AG04449 (cell line): ENCODE measurements around the gene CX3CL1.

Experiments
- CTCF ChIA-PET: fragments of 350-600 bp; formaldehyde crosslinking; extraction: SDS; loops from one replicate; lab custom pipeline; 2021; ENCODE audit warnings: antibody characterized with exemption; lab: Yijun Ruan, JAX
- POLR2A ChIA-PET: fragments of 400-600, 350-600 bp; formaldehyde crosslinking; extraction: SDS; loops from one replicate; lab custom pipeline; 2020; ENCODE audit warnings: antibody characterized with exemption, inconsistent platforms; lab: Yijun Ruan, JAX
- DNase-seq: peaks from one replicate; pipeline ENCODE4 v3.0.0-alpha.2; 2010; ENCODE audit warnings: low read depth, low spot score
- H3K4me3 ChIP-seq: 2 replicates; pipeline ENCODE4 v1.5.1; 2011; ENCODE audit warnings: low read depth, mild to moderate bottlenecking, control low read depth, low read length
- TF ChIP-seq, protein P1 (sequence below): IDR thresholded peaks from one replicate; pipeline ENCODE4 v1.5.1; 2011; ENCODE audit warnings: mild to moderate bottlenecking, moderate library complexity, low read length, control low read depth, inconsistent platforms; ENCODE audit not compliant: insufficient read depth; ENCODE audit errors: missing control alignments

CX3CL1 gene

DNA sequence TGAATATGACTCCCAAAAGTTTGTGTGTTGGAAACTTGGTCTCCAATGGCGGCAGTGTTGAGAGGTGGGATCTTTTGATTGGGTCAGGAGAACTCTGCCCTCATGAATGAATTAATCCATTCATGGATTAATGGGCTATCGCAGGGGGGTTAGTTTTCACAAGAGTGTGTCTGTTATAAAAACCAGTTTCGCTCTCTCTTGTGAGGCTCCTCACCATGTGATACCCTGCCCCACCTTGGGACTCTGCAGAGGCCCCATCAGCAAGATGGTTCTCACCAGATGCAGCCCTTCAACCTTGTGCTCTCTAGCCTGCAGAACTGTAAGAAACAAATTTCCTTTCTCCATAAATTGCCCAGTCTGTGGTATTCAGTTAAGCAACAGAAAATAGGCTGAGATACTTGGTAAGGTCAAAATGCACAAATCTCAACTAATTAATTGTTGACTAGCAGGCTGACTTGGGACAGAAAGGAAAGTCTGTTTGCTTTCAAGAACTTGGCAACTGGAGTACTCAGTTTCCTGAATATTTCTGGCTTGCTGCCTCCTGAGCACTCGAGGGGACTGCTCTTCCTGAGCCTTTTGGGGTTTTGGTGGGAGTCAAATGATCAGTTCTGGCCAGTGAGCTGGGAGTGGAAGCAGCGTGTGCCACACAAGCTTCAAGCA is 18.5 kb downstream of the CX3CL1 start:
- TF ChIP-seq, protein P1, sequence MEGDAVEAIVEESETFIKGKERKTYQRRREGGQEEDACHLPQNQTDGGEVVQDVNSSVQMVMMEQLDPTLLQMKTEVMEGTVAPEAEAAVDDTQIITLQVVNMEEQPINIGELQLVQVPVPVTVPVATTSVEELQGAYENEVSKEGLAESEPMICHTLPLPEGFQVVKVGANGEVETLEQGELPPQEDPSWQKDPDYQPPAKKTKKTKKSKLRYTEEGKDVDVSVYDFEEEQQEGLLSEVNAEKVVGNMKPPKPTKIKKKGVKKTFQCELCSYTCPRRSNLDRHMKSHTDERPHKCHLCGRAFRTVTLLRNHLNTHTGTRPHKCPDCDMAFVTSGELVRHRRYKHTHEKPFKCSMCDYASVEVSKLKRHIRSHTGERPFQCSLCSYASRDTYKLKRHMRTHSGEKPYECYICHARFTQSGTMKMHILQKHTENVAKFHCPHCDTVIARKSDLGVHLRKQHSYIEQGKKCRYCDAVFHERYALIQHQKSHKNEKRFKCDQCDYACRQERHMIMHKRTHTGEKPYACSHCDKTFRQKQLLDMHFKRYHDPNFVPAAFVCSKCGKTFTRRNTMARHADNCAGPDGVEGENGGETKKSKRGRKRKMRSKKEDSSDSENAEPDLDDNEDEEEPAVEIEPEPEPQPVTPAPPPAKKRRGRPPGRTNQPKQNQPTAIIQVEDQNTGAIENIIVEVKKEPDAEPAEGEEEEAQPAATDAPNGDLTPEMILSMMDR: no peak
- ChIA-PET POLR2A (no interaction called here), CTCF (interaction anchor here (0.6 to 3.2 kb wide), 3 partner anchors 13 to 90 kb away, joined by 3 to 16 read pairs (median 4); no protein-coding TSS in a partner anchor)
- H3K4me3 ChIP-seq: no peak overlapping the region
- DNase-seq: no peak

DNA sequence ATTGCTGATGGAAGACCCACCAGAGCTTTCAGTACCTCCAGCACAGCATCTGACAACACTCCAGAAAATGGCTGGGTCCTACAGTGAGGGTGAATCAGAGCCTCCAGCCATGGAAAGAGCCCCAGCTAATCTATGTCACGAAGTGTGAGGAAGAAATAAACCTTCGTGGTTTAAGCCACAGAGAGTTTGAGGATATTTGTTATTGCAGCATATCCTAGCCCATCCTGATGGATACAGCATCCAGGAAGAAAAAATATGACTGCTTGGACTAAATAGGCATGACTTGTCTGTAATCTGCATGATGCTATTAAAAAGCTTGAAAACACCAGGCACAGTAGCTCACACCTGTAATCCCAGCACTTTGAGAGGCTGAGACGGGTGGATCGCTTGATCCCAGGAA is 19.0 kb downstream of the CX3CL1 start:
- no peak for DNase-seq
- H3K4me3 ChIP-seq: no peak overlapping the region
- CTCF ChIA-PET: interaction anchor here (3.2 kb wide), 1 partner anchor 26 kb away, joined by 16 read pairs; no protein-coding TSS in a partner anchor
- TF ChIP-seq, protein P1: no peak
- POLR2A ChIA-PET: no interaction called here

DNA sequence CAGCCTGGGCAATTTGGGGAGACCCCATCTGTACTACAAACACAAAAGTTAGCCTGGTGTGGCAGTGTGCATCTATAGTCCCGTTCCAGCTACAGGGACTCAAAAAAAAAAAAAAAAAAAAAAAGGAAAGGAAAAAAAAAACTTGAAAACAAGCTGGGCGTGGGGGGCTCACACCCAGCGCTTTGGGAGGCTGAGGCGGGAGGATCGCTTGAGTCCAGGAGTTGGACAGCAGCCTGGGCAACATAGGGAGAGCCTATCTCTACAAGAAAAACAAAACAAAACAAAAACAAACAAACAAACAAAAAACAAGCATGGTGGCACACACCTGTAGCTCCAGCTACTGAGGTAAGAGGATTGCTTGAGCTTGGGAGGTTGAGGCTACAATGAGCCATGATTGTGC is 19.4 kb downstream of the CX3CL1 start:
- POLR2A ChIA-PET: no interaction called here
- CTCF ChIA-PET: interaction anchor here (3.2 kb wide), 1 partner anchor 26 kb away, joined by 16 read pairs; no protein-coding TSS in a partner anchor
- no peak for DNase-seq
- no peak overlapping the region for H3K4me3 ChIP-seq
- TF ChIP-seq, protein P1: no peak

DNA sequence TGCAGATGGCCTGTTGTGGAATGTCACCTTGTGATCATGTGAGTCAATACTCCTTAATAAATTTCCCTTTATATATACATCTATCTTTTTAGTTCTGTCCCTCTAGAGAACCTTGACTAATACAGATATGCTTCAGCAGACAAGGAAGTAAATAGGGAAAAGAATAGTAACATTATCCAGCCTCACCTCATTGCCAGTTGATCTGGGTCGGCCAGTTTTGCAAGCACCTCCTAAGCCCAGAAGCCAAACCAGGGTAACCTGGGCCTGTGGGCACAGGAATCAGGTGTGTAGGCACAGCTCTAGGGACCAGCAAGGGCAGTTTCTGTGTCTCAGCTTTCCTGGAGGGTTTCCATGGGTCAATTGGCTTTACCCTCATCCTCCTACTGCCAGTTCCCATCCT is 20.4 kb downstream of the CX3CL1 start:
- TF ChIP-seq, protein P1: no peak
- ChIA-PET POLR2A (no interaction called here), CTCF (interaction anchor here (1.1 to 3.2 kb wide), 4 partner anchors 14 to 92 kb away, joined by 3 to 16 read pairs (median 9); no protein-coding TSS in a partner anchor)
- no peak overlapping the region for H3K4me3 ChIP-seq
- DNase-seq: no peak

DNA sequence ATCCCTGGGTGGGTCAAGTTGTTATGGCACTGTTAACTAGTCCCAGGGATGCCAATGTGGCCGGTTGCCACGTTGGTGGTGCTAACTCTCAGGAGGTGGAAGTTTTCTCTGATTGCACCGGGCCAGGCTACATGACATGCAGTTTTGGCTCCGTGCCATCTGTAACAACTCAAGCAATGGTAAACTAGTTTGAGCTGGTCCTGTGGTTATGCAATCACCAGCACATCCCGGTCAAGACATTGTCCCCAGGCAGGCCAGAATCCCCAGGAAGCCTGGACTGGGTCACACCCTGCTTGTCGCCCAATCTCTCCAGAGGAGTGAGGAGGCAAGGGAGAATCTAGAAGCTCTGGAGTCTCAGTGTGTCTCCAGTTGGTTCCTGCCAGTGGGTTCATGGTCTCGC is 22.2 kb downstream of the CX3CL1 start:
- POLR2A ChIA-PET: no interaction called here
- DNase-seq: no peak
- CTCF ChIA-PET: interaction anchor here (1.3 to 2.4 kb wide), 3 partner anchors 23 to 60 kb away, joined by 3 to 13 read pairs (median 8); no protein-coding TSS in a partner anchor
- no peak overlapping the region for H3K4me3 ChIP-seq
- TF ChIP-seq, protein P1: no peak

DNA sequence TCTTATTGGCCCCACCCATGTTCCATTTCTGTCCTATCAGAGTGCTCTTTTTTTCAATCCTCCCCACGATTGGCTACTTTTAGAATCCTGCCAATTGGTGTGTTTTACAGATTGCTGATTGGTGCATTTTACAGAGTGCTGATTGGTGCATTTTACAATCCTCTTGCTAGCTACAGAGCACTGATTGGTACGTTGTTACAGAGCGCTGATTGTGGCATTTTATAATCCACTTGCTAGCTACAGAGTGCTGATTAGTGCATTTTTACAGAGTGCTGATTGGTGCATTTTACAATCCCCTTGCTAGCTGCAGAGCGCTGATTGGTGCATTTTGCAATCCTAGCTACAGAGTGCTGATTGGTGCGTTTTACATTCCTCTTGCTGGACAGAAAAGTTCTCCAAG is 22.7 kb downstream of the CX3CL1 start:
- ChIA-PET POLR2A (no interaction called here), CTCF (interaction anchor here (1.1 to 2.4 kb wide), 4 partner anchors 11 to 61 kb away, joined by 3 to 13 read pairs (median 6); no protein-coding TSS in a partner anchor)
- H3K4me3 ChIP-seq: no peak overlapping the region
- no peak for DNase-seq
- TF ChIP-seq, protein P1: no peak
